GM18505 (cell line): Measurements from ENCODE around the gene TPD52L1.
"Not testable (repeated sequence)": the region's sequence is repeated elsewhere in the genome, so short reads cannot be mapped to it uniquely, and the experiment has no call there.

Experiments
- ATAC-seq: cut with Tn5 transposase; IDR thresholded peaks from one replicate; pipeline ENCODE4 v1.9.1; 2021; ENCODE audit not compliant: unreplicated experiment
- POLR2A ChIP-seq: IDR thresholded peaks from 4 replicates; pipeline ENCODE4 v1.6.1; 2011; ENCODE audit warnings: borderline replicate concordance; ENCODE audit not compliant: insufficient read depth, insufficient read length; ENCODE audit errors: extremely low read depth

Gene TPD52L1

DNA sequence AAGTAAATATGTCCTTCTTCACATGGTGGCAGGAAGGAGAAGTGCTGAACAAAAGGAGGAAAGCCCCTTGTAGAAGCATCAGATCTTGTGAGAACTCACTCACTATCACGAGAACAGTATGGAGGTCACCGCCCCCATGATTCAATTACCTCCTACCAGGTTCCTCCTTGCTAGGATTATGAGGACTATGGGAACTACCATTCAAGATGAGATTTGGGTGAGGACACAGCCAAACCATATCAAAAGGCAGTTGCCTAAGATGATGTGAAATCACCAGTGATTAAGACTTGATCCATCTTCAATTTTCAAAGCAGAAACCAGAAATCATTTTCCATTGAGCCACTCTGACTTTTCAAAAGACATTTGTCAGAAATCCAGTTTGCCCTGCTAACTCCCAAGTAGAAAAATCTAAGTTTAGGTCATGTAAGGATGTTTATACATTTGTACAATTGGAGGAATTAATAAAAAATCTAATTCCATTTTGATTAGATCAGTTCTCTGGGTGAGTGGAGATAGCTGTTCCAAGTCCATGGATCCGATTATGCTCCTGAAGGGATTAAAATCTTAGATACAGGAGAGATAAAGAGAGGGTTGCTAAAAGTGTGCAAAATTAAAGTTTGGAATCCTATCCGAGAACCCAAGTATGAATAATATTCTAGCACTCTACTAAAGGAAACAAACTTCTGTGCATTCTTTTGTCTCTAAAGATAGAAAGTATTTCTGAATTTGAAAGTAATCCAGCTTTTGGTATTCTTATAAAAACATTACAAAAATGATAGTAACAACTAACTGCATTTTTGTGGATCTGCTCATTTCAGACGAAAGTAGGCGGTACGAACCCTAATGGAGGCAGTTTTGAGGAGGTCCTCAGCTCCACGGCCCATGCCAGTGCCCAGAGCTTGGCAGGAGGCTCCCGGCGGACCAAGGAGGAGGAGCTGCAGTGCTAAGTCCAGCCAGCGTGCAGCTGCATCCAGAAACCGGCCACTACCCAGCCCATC lies 108.7 kb downstream of the TPD52L1 start:
- TF ChIP-seq POLR2A = no peak
- no peak for ATAC-seq

DNA sequence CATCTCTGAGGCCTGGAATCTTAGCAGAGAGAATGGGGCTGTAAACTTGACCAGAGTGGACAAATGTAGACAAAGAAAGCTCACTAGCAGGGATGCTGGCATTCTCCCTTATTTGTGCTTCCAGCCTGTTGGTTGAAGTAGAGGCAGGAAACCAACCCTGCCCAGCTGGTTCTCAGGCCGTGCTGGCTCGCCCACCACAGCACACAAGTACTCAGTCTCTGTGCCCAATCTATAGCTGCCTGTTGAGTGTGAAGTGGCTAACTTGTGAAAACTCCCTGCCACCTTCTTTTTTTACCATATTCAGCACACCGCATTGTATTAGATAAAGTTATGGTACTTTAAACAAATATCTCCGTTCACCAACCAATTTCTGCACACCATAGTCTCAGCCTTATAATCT lies 110.9 kb downstream of the TPD52L1 start:
- no peak for TF ChIP-seq POLR2A
- no peak for ATAC-seq

DNA sequence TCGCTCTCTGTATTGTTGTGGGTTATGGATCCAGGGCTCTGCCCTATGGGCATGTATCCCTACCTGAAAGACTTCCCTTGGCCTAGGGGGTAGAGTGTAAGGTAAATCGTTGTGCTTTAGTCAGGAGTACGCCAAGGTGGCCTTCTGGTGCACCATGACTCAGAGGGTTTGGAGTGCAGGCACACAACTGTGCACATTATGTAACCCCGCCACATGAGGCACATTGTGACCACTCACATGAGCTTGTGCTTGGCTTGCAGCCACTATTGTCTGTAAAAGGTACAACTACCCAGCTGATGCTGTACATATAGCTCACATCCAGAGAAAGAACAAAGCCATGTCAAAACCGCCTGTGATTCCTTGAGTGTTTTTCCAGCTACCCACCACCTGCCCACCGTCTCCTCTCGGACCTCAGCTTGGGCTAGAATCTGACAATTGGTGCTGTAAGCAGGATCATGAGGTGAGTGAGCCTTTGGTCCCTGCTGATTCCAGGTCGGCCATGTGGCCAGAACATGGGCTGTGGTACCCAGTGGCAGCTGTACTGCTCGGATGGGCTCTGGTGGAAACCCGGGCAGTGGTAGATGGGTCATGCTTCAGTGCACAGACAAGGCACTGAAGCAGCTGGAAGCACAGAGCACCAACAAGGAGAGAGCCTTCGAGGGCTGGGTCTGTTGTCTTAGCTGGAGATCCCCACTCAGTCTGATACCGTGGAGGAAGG lies 114.4 kb downstream of the TPD52L1 start:
- no peak for ATAC-seq
- no peak for TF ChIP-seq POLR2A

DNA sequence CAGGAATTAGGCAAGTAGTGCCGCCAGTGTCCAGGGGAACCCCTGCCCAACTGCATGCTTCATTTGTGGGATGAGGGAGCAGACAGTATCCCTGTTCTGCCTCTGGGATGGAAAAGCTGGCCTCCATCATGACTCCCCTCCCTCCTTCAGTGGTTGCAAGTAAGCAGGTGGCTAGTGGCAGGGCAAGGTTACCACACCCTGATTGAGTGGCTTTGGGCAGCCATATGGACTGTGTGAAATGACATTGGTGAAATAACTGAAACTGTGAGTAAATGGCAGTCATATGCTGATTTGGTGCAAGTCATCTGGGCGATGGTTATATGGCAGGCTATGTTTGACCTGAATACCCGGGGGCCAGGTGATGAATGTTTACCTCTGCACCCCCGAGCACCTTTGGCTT lies 115.2 kb downstream of the TPD52L1 start:
- ATAC-seq = no peak
- no peak for TF ChIP-seq POLR2A

DNA sequence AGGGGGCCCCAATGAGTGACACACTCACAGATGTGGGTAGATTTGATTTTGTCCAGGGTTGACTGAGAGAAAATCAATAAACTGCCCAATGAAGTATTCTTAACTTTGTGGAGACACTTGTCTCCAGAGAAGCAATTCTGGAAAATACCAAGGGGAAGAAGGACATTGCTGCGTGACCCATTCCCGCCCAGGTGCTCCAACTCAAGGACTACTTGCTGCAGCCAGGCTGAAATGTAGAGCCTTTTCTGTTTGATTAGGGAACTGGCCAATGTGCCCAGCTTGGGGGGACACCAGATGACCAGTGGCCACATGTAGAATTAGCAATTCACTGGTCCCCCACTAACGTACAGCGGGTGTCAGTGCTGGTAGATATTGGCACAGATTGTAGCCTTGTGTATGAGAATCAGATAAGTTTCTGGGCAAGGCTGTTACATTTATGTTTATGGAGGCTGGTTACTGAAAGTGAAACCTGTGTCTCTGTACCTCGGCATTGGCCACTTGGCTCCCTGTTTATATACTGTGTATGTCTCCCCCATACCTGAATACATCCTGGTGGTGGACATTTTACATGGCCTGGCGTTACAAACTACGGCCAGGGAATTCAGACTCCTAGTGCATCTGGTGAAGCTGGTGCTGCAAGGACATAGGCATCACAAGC lies 115.9 kb downstream of the TPD52L1 start:
- no peak for ATAC-seq
- TF ChIP-seq POLR2A = no peak

DNA sequence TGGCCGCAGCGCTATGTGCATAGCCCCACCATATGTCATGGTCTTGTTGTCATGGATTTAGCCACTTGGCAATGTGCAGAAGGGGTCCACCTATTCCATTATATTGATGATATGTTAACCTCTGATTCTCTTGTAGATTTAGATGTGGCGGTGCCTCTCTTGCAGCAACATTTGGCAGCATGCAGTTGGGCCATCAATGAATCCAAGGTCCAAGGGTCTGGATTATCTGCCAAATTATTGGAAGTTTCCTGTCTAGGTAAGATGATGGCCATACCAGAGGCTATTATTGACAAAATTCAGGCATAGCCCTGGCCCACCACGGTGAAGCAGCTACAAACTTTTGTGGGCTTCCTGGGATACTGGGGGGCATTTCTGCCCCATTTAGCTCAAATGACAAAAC lies 116.8 kb downstream of the TPD52L1 start:
- ATAC-seq = no peak
- no peak for TF ChIP-seq POLR2A

DNA sequence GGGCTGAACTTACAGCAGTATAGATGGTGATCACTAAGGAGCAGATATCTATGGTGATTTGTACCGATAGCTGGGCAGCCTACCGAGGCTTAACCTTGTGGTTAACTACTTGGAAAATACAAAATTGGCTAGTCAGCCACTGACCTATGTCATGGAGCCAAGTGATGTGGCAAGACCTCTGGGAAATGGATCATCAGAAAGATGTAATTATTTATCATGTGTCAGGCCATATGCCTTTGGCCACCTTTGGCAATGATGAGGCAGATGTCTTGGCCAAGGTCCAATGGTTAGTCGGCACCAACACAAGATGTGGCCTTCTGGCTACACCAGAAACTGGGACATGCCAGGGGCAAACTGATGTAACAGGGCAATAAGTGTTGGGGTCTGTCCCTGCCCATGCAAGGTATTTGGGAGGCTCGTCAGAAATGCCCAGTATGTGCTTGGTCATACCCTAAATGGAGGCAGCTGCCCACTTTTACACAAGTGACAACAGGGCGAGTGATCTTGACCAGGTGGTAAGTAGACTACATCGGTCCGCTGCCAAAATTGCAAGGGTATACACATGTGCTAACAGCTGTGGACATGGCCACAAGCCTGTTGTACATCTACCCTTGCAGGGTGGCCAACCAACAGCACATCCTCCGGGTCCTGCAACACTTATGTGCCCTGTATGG lies 118.0 kb downstream of the TPD52L1 start:
- TF ChIP-seq POLR2A = no peak
- ATAC-seq = no peak

DNA sequence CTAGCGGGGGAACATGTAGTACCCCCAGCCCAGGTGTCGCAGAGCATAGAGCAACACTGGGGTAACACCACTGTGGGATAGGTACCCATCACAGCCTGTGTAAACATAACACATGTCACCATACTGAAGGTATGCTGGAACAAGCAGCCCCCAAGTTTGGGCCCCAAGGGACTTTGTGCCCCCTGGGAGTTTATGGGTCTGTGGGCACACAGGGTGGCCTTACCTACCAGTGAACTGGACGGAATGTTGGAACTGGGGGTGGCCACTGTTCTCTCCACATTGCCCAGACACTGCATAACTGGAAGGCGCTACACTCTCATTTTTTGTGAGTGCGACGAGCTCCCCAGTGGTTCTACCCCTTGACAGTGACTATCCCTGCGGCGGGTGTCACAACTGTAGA lies 119.7 kb downstream of the TPD52L1 start:
- ATAC-seq = no peak
- TF ChIP-seq POLR2A = no peak

DNA sequence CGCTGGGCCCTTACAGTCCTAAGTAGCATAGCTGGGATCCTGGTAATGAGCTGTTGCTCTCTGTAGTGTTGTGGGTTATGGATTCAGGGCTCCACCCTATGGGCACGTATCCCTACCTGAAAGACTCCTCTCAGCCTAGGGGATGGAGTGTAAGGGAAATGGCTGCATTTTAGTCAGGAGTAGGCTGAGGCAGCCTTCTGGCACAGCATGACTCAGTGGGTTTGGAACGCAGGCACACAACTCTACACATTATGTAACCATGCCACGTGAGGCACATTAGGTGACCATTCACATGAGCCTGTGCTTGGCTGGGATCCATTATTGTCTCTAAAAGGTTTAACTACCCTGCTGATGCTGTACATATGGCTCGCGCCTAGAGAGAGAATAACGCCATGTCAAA lies 120.4 kb downstream of the TPD52L1 start:
- no peak for ATAC-seq
- TF ChIP-seq POLR2A = no peak

DNA sequence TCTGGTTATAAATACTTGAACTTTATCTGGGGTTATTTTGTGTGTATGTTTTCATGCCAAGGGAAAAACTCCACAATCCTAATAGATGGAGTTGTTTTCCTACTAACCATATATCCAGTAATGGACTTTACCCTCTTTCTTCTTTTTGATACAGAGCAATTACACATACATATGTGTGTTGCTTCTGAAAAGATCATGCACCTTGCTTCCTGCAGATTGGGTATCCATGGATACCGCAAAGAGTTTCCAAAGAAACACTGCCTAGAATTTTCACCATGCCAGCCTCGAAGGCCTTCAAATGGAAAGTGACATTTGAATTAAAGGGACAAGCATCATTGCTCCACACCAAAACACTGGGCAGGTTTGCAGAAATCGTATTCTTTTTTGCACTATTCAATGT lies 121.4 kb downstream of the TPD52L1 start:
- ATAC-seq = no peak
- no peak for TF ChIP-seq POLR2A

DNA sequence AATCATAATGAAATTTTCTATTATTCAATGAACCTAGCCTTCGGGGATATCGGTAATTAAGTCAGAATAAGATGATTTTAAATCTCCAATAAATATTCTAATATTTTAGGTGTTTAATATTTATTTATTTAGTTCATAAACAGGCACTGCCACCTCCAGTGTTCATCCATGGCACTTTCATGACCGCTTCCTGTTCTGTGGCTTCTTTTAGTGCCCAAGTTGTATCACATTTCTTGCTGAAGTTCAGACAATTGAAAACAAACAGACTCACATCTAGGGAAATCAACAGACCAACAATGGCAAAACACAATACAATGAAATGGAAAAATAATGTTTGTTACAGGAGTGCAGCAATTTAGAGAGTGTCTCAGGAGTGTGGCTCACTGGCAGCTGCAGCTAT lies 122.2 kb downstream of the TPD52L1 start:
- no peak for ATAC-seq

DNA sequence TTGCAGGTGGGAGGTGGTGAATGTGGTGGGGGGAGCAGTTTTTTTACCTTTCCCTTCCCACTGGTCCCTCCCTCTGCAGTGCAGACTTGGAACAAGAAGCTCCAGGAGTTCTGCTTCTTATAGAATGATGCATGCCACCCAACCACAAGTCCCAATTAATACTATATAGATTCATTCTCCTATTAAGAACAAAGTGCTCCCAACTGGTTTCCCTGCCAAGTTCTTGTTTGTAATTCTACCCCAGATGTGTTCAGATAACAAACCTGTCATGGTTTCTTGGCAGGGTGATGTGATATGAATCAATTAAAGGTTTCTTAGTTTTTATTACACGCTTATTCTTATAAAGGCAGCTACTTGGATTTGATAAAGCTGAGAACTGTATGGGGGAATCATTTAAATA lies 124.3 kb downstream of the TPD52L1 start:
- no peak for TF ChIP-seq POLR2A
- no peak for ATAC-seq

More for the DNA sequence above, 122.2 kb downstream of the TPD52L1 start:
- TF ChIP-seq POLR2A = no peak

DNA sequence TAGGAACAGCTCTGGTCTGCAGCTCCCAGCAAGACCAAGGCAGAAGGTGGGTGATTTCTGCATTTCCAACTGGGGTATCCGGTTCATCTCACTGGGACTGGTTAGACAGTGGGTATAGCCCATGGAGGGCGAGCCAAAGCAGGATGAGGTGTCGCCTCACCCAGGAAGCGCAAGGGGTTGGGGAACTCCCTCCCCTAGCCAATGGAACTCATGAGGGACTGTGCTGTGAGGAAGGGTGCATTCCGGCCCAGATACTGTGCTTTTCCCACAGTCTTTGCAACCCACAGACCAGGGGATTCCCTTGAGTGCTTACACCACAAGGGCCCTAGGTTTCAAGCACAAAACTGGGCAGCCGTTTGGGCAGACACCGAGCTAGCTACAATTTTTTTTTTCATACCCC lies 126.4 kb downstream of the TPD52L1 start:
- no peak for TF ChIP-seq POLR2A
- ATAC-seq = no peak

DNA sequence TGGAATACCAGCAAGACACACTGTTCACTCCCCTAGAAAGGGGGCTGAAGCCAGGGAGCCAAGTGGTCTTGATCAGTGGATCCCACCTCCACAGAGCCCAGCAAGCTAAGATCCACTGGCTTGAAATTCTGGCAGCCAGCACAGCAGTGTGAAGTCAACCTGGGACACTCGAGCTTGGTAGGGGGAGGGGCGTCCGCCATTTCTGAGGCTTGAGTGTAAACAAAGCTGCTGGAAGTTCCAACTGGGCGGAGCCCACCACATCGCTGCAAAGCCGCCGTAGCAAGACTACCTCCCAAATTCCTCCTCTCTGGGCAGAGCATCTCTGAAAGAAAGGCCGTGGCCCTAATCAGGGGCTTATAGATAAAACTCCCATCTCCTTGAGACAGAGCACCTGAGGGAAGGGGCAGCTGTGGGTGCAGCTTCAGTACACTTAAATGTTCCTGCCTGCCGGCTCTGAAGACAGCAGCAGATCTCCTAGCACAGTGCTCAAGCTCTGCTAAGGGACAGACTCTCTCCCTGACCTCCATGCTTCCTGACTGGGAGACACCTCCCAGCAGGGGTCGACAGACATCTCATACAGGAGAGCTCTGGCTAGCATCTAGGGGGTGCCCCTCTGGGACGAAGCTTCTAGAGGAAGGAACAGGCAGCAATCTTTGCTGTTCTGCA lies 126.9 kb downstream of the TPD52L1 start:
- ATAC-seq = not testable (repeated sequence)

DNA sequence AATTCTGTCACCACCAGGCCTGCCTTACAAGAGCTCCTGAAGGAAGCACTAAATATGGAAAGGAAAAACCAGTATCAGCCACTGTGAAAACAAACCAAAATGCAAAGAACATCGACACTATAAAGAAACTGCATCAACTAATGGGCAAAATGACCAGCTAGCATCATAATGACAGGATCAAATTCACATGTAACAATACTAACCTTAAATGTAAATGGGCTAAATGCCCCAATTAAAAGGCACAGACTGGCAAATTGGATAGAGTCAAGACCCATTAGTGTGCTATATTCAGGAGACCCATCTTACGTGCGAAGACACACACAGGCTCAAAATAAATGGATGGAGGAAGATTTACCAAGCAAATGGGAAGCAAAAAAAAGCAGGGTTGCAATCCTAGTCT lies 128.9 kb downstream of the TPD52L1 start:
- ATAC-seq = not testable (repeated sequence)
